Breast epithelium (tissue), 3 donors: ENCODE results near the gene SOD3.

ENCODE experiments used
- POLR2AphosphoS5 ChIP-seq, 3 donors: sonication (generic); formaldehyde crosslinking; IDR thresholded peaks; one replicate each; pipeline ENCODE4 v1.6.1; 2017; ENCODE audit warnings: antibody characterized with exemption in 3 of 3
- TF ChIP-seq, protein P1 (sequence below), 3 donors: fragments of 450-650 bp; IDR thresholded peaks; one replicate each; pipeline ENCODE4 v1.5.1; 2016 to 2017; ENCODE audit warnings: antibody characterized with exemption in 3 of 3, mild to moderate bottlenecking in 3 of 3, moderate library complexity in 3 of 3

DNA sequence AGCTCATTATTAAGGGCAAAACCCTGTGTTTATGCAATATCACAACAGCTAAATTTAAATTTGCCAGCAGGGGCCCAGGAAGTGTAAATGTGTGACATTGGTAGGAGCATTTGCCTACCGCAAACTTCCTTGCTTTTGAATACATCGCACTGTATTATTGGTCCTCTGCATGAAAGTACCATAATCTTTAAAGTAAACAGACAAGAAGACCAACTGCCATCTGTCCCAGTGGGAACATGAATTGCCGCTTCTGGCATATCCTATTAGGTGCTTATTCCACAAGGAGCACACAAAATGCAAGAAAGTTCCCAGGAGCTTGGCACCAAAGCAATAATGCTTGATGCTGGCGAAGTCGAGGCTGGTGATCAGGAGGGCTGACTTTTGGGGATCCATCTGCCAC lies 51.3 kb downstream of the SOD3 start:
- TF ChIP-seq, protein P1, sequence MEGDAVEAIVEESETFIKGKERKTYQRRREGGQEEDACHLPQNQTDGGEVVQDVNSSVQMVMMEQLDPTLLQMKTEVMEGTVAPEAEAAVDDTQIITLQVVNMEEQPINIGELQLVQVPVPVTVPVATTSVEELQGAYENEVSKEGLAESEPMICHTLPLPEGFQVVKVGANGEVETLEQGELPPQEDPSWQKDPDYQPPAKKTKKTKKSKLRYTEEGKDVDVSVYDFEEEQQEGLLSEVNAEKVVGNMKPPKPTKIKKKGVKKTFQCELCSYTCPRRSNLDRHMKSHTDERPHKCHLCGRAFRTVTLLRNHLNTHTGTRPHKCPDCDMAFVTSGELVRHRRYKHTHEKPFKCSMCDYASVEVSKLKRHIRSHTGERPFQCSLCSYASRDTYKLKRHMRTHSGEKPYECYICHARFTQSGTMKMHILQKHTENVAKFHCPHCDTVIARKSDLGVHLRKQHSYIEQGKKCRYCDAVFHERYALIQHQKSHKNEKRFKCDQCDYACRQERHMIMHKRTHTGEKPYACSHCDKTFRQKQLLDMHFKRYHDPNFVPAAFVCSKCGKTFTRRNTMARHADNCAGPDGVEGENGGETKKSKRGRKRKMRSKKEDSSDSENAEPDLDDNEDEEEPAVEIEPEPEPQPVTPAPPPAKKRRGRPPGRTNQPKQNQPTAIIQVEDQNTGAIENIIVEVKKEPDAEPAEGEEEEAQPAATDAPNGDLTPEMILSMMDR (IDR thresholded peaks at IDR 0.05) = no peak
- no peak for TF ChIP-seq POLR2AphosphoS5 (IDR thresholded peaks at IDR 0.05)
